ENCODE results near the gene STMND1. TPM values are rescaled to one million over a fixed set of nuclear protein-coding genes. Genes with fewer than 3 reads are reported as not detected.

STMND1 gene
- total and polyA plus RNA-seq, 10 of the 15 experiments (the other 5 are each of a cell fraction or from before 2014, with no cell fraction given) = 0.15 TPM; not detected in 9

GRCh38 chr6:17088091-17088611 is 13.7 kb upstream of the STMND1 start:
- FAIRE-seq (no peak), DNase-seq (ENCODE audit: low read depth, low spot score) (no peak), ATAC-seq (no peak)
- Histone ChIP-seq H3K4me3 (no peak overlapping the region), H3K9ac (ENCODE audit: control insufficient read depth, insufficient read depth, low read length) (no peak overlapping the region), H3K9me3 (replicated peaks; ENCODE audit: control insufficient read depth, insufficient read depth, low read length) (no peaks in the 10 kb centered on the region), H3K4me2 (ENCODE audit: control insufficient read depth, insufficient read depth) (no peak overlapping the region), H4K20me1 (ENCODE audit: control insufficient read depth, insufficient read depth) (no peaks in the 10 kb centered on the region), H3K27me3 (replicated peaks in 1 of 2; ENCODE audit: control insufficient read depth in 2 of 2, insufficient read depth in 2 of 2, low read length in 1 of 2) (no peaks in the 10 kb centered on the region; a peak in 1 of 4 replicates), H3K79me2 (ENCODE audit: control insufficient read depth, insufficient read depth, low read length) (no peaks in the 10 kb centered on the region), H2AFZ (ENCODE audit: control insufficient read depth, low read depth, low read length) (no peak overlapping the region), H3K36me3 (ENCODE audit: control insufficient read depth in 2 of 2, insufficient read depth in 2 of 2, low read length in 1 of 2) (no peaks in the 10 kb centered on the region), H3K4me1 (ENCODE audit: control insufficient read depth, insufficient read depth, low read length) (no peaks in the 10 kb centered on the region), H3K27ac (ENCODE audit: control insufficient read depth, insufficient read depth) (no peak overlapping the region)
- ChIA-PET SMC1A (ENCODE audit: uncharacterized antibody, unreplicated experiment) (interaction anchor here (1.4 kb wide), 1 partner anchor 8 kb away, joined by 3 read pairs; no protein-coding TSS in a partner anchor), CTCF (interaction anchor here (0.8 to 4.1 kb wide), 5 partner anchors 8 to 324 kb away, joined by 3 to 27 read pairs (median 3); no protein-coding TSS in a partner anchor), POLR2A (no interaction called here), RAD21 (ENCODE audit: unreplicated experiment) (no interaction called here)
- intact Hi-C loops (cut with micrococcal nuclease; ENCODE audit: unreplicated experiment) = loop anchor here (5.0 to 10.0 kb wide), 2 partner anchors 756 to 803 kb away; no protein-coding TSS in a partner anchor
- BruUV-seq (replicated peaks) = no TSS peak
- 23% methylated on average over 4 of the region's 4 CpGs for WGBS (ENCODE audit: insufficient coverage, insufficient replicate concordance, low lambda C conversion rate, missing lambda C conversion rate)
- in situ Hi-C loops (cut with MboI) = loop anchor here (10.0 kb wide), 1 partner anchor 803 kb away; no protein-coding TSS in a partner anchor
- TF ChIP-seq E2F8 (IDR thresholded peaks at IDR 0.05; ENCODE audit: low read depth, partially characterized antibody) (no peak), MYC (IDR thresholded peaks at IDR 0.05; ENCODE audit: insufficient read depth, insufficient read length, insufficient replicate concordance, low read length, severe bottlenecking) (no peak), IRF5 (IDR thresholded peaks at IDR 0.05; ENCODE audit: borderline replicate concordance) (no peak), CEBPZ (IDR thresholded peaks at IDR 0.05; ENCODE audit: low read depth, low read length) (no peak), PKNOX1 (IDR thresholded peaks at IDR 0.05) (no peak), ZZZ3 (IDR thresholded peaks at IDR 0.05; ENCODE audit: control insufficient read depth, insufficient read length, low read depth) (no peak), PML (IDR thresholded peaks at IDR 0.05; ENCODE audit: low read length) (no peak), ATF7 (IDR thresholded peaks at IDR 0.05; ENCODE audit: low read depth) (no peak), FOS (IDR thresholded peaks at IDR 0.05; ENCODE audit: borderline replicate concordance, extremely low read depth, insufficient read length) (no peak), NFYB (IDR thresholded peaks at IDR 0.05; ENCODE audit: insufficient read depth, low read depth, low read length) (no peak), DPF2 (IDR thresholded peaks at IDR 0.05) (no peak), SIX5 (IDR thresholded peaks at IDR 0.05; ENCODE audit: low read depth, low read length, severe bottlenecking) (no peak), RB1 (IDR thresholded peaks at IDR 0.05; ENCODE audit: borderline replicate concordance) (no peak), RFX5 (IDR thresholded peaks at IDR 0.05; ENCODE audit: low read depth, low read length) (no peak), NFXL1 (IDR thresholded peaks at IDR 0.05; ENCODE audit: borderline replicate concordance) (no peak), TAF1 (IDR thresholded peaks at IDR 0.05; ENCODE audit: borderline replicate concordance, low read depth, low read length) (no peak)

Data from GM12878 (cell line).